H1 (cell line): ENCODE measurements around the gene FARS2. TPM values are rescaled to one million over a fixed set of nuclear protein-coding genes. Genes with fewer than 3 reads are reported as not detected.

Experiments used
- CTCF ChIA-PET: fragments of 300-600 bp; sonication (Branson Sonifier 250); formaldehyde crosslinking; loops from one replicate; lab custom pipeline; 2021; ENCODE audit not compliant: partially characterized antibody; lab: Charles Lee
- POLR2A ChIA-PET: fragments of 300-600 bp; sonication (Branson Sonifier 250); formaldehyde crosslinking; loops from one replicate; lab custom pipeline; 2021; ENCODE audit warnings: inconsistent platforms; ENCODE audit not compliant: partially characterized antibody; lab: Charles Lee
- DNase-seq, 2 experiments: peaks; one replicate each; pipeline versions ENCODE4 v3.0.0 to v3.0.0-alpha.2; 2010 to 2022; ENCODE audit warnings: low spot score in 2 of 2, low read depth in 1 of 2, mixed read lengths in 1 of 2
- FAIRE-seq: peaks from 2 replicates; lab custom pipeline; 2011; peaks lifted over from hg19 to GRCh38; lab: Jason Lieb, UNC
- H2AFZ ChIP-seq: 2 replicates; pipeline ENCODE4 v1.8.1; 2012; ENCODE audit warnings: low read length, inconsistent platforms
- H2AK5ac ChIP-seq: 2 replicates; pipeline ENCODE4 v1.6.1; 2013; ENCODE audit warnings: low read depth, low read length
- H2BK120ac ChIP-seq: replicated peaks from 2 replicates; pipeline ENCODE3; 2013; ENCODE audit warnings: low read depth, low read length, inconsistent platforms
- H2BK12ac ChIP-seq: 2 replicates; pipeline ENCODE4 v1.6.1; 2013; ENCODE audit warnings: low read depth, low read length
- H2BK15ac ChIP-seq: 2 replicates; pipeline ENCODE4 v1.6.1; 2013; ENCODE audit warnings: low read length
- H2BK20ac ChIP-seq: 2 replicates; pipeline ENCODE4 v1.6.1; 2013; ENCODE audit warnings: low read length
- H2BK5ac ChIP-seq: 2 replicates; pipeline ENCODE4 v1.6.1; 2013; ENCODE audit warnings: low read depth, low read length
- H3K14ac ChIP-seq: 2 replicates; pipeline ENCODE4 v1.6.1; 2013; ENCODE audit warnings: inconsistent platforms; ENCODE audit not compliant: insufficient read length
- H3K18ac ChIP-seq: 2 replicates; pipeline ENCODE4 v1.6.1; 2013; ENCODE audit warnings: low read length; ENCODE audit errors: extremely low read depth
- H3K23ac ChIP-seq: 2 replicates; pipeline ENCODE4 v1.6.1; 2013; ENCODE audit warnings: inconsistent platforms; ENCODE audit not compliant: insufficient read length
- H3K23me2 ChIP-seq: 2 replicates; pipeline ENCODE4 v1.6.1; 2013; ENCODE audit warnings: low read depth, low read length
- H3K27ac ChIP-seq: 2 replicates; pipeline ENCODE4 v1.6.1; 2011; ENCODE audit warnings: low read depth, low read length, inconsistent platforms
- H3K27me3 ChIP-seq, 4 experiments: replicated peaks in 1 of 4; 1 replicate in 1 of 4; 2 replicates in 3 of 4; pipeline versions ENCODE4 v1.6.1 to v1.8.1; 2011 to 2013; ENCODE audit warnings: low read length in 3 of 4, mild to moderate bottlenecking in 3 of 4, inconsistent platforms in 2 of 4, mixed read lengths in 2 of 4, moderate library complexity in 1 of 4; ENCODE audit not compliant: control insufficient read depth in 3 of 4, insufficient read depth in 3 of 4; ENCODE audit errors: extremely low read depth in 1 of 4
- H3K36me3 ChIP-seq, 4 experiments: 2 replicates each; pipeline versions ENCODE4 v1.6.1 to v1.8.1; 2011 to 2013; ENCODE audit warnings: mild to moderate bottlenecking in 4 of 4, low read length in 3 of 4, moderate library complexity in 2 of 4, control low read depth in 1 of 4, inconsistent platforms in 1 of 4; ENCODE audit not compliant: insufficient read depth in 4 of 4, control insufficient read depth in 2 of 4
- H3K4ac ChIP-seq: replicated peaks from 2 replicates; pipeline ENCODE3; 2013; ENCODE audit warnings: low read length, low read depth, mixed read lengths, inconsistent platforms; ENCODE audit not compliant: insufficient read length
- H3K4me1 ChIP-seq, 4 experiments: replicated peaks in 1 of 4; 1 replicate in 1 of 4; 2 replicates in 3 of 4; pipeline versions ENCODE4 v1.6.1 to v1.8.1; 2011 to 2013; ENCODE audit warnings: low read length in 3 of 4, inconsistent platforms in 2 of 4, mixed read lengths in 1 of 4; ENCODE audit not compliant: insufficient read depth in 4 of 4, control insufficient read depth in 3 of 4
- H3K4me2 ChIP-seq, 2 experiments: 2 replicates each; pipeline versions ENCODE4 v1.6.1 to v1.8.1; 2011 to 2013; ENCODE audit warnings: low read depth in 2 of 2, low read length in 2 of 2, control low read depth in 1 of 2, inconsistent platforms in 1 of 2, mild to moderate bottlenecking in 1 of 2; ENCODE audit not compliant: insufficient read depth in 1 of 2
- H3K4me3 ChIP-seq, 4 experiments: fragments of 200-600, 300-600 bp in 1 of 4; sonication (generic), shearing (Covaris generic), sonication (Bioruptor Twin) in 1 of 4; 2 replicates each; pipeline versions ENCODE4 v1.5.1 to v1.8.1; 2011 to 2016; ENCODE audit warnings: low read length in 4 of 4, low read depth in 3 of 4, control low read depth in 2 of 4, inconsistent platforms in 2 of 4, mild to moderate bottlenecking in 2 of 4, mixed read lengths in 1 of 4, moderate library complexity in 1 of 4; ENCODE audit not compliant: insufficient read depth in 2 of 4; ENCODE audit errors: extremely low read depth in 1 of 4
- H3K56ac ChIP-seq: replicated peaks from 2 replicates; pipeline ENCODE3; 2013; ENCODE audit warnings: low read depth, mild to moderate bottlenecking, mixed read lengths, low read length, inconsistent platforms; ENCODE audit not compliant: insufficient read length
- H3K79me1 ChIP-seq: 2 replicates; pipeline ENCODE4 v1.6.1; 2013; ENCODE audit warnings: low read depth, low read length, control low read depth
- H3K79me2 ChIP-seq, 2 experiments: 2 replicates each; pipeline versions ENCODE4 v1.6.1 to v1.8.1; 2012 to 2013; ENCODE audit warnings: low read length in 2 of 2, mild to moderate bottlenecking in 2 of 2, inconsistent platforms in 1 of 2; ENCODE audit not compliant: insufficient read depth in 2 of 2, control insufficient read depth in 1 of 2
- H3K9ac ChIP-seq, 4 experiments: replicated peaks in 1 of 4; 1 replicate in 1 of 4; 2 replicates in 3 of 4; pipeline versions ENCODE4 v1.6.1 to v1.8.1; 2011 to 2013; ENCODE audit warnings: low read depth in 3 of 4, low read length in 3 of 4, control low read depth in 2 of 4, mild to moderate bottlenecking in 2 of 4, moderate library complexity in 2 of 4, inconsistent platforms in 1 of 4; ENCODE audit errors: extremely low read depth in 1 of 4
- H3K9me3 ChIP-seq, 2 experiments: 2 replicates each; pipeline versions ENCODE4 v1.6.1 to v1.8.1; 2012 to 2013; ENCODE audit warnings: mild to moderate bottlenecking in 2 of 2, moderate library complexity in 2 of 2, control low read depth in 1 of 2, inconsistent platforms in 1 of 2, low read depth in 1 of 2, low read length in 1 of 2, mixed read lengths in 1 of 2; ENCODE audit not compliant: insufficient read depth in 2 of 2
- H4K20me1 ChIP-seq, 2 experiments: replicated peaks in 1 of 2; 2 replicates each; pipeline versions ENCODE3 to v1.8.1; 2011 to 2013; ENCODE audit warnings: inconsistent platforms in 2 of 2, low read length in 2 of 2, mild to moderate bottlenecking in 1 of 2; ENCODE audit not compliant: insufficient read depth in 2 of 2, control insufficient read depth in 1 of 2
- H4K5ac ChIP-seq: 2 replicates; pipeline ENCODE4 v1.6.1; 2013; ENCODE audit warnings: low read length, low read depth, mixed read lengths, inconsistent platforms; ENCODE audit not compliant: insufficient read length
- H4K8ac ChIP-seq: 2 replicates; pipeline ENCODE4 v1.8.0; 2013; ENCODE audit warnings: mild to moderate bottlenecking, moderate library complexity, low read length, inconsistent platforms; ENCODE audit not compliant: insufficient read depth; ENCODE audit errors: extremely low read depth
- H4K91ac ChIP-seq: replicated peaks from 2 replicates; pipeline ENCODE3; 2013; ENCODE audit warnings: low read length, mixed read lengths, inconsistent platforms; ENCODE audit not compliant: insufficient read length
- SIRT6 ChIP-seq: IDR thresholded peaks from one replicate; pipeline ENCODE4 v1.7.1; 2012; ENCODE audit warnings: low read length, inconsistent platforms
- WGBS, 2 experiments: shearing (Covaris generic) in 1 of 2; methylation state at CpG; one replicate each; pipeline versions ENCODE4 v1.1.6 to v1.1.7; 2013 to 2015; ENCODE audit warnings: low lambda C conversion rate in 2 of 2, mixed read lengths in 2 of 2, inconsistent platforms in 1 of 2, low coverage in 1 of 2, missing lambda C conversion rate in 1 of 2; ENCODE audit not compliant: insufficient replicate concordance in 2 of 2, insufficient coverage in 1 of 2, insufficient read length in 1 of 2; ENCODE audit errors: extremely low coverage in 1 of 2, missing lambda C conversion rate in 1 of 2; 5-methylcytosine and 5-hydroxymethylcytosine counted together
- polyA plus RNA-seq, 7 experiments: library from polyadenylated mRNA; depleted of rRNA in 3 of 7; stranded (reverse) in 5 of 7; unstranded in 2 of 7; fragments of >200 nt in 5 of 7; fragments of 200-250 nt in 2 of 7; gene quantifications; 1 replicate in 5 of 7; 2 replicates in 1 of 7; 4 replicates in 1 of 7; pipeline versions ENCODE4 v1.2.1 to v1.2.3, GENCODE V29; 2011 to 2013; ENCODE audit warnings: missing spikeins in 2 of 7, mixed read lengths in 2 of 7
- total RNA-seq: library from RNA; stranded (reverse); fragmentation: NEBNext Ultra II Directional; extraction: Animal tissue kit (Norgen Biotek cat#: 25700); gene quantifications from 2 replicates; pipeline ENCODE4 v1.2.1, GENCODE V29; 2021

Gene FARS2
- total and polyA plus RNA-seq, 2 of the 8 experiments (the other 6 are each of a cell fraction or from before 2014, with no cell fraction given): 11.7 to 14.4 TPM

- no peak overlapping the region for H3K4me3 ChIP-seq
- no peak overlapping the region for H2AFZ ChIP-seq
- FAIRE-seq: no peak
- peaks cover 0 to 13% (median 6%) of the 10 kb centered on the region in 4 experiments; a peak in 5 of 7 replicates for H3K4me1 ChIP-seq
- H3K56ac ChIP-seq: no peak overlapping the region
- no peak overlapping the region for H3K18ac ChIP-seq
- no peak overlapping the region for H4K91ac ChIP-seq
- CTCF ChIA-PET: interaction anchor here (0.7 to 1.2 kb wide), 3 partner anchors 10 to 192 kb away, joined by 3 to 4 read pairs (median 3); no protein-coding TSS in a partner anchor
- H2BK20ac ChIP-seq: no peak overlapping the region
- H3K36me3 ChIP-seq: no peaks in the 10 kb centered on the region
- no peak for DNase-seq
- H3K23me2 ChIP-seq: no peaks in the 10 kb centered on the region
- H3K27me3 ChIP-seq: no peaks in the 10 kb centered on the region
- no peak overlapping the region for H2BK120ac ChIP-seq
- no peak overlapping the region for H3K14ac ChIP-seq
- H3K9me3 ChIP-seq: no peaks in the 10 kb centered on the region
- H2BK12ac ChIP-seq: no peak overlapping the region; the same call in 1 of the 2 replicates
- no peak overlapping the region for H3K4me2 ChIP-seq
- H4K5ac ChIP-seq: no peak overlapping the region
- H3K4ac ChIP-seq: no peak overlapping the region
- H3K79me1 ChIP-seq: no peaks in the 10 kb centered on the region
- H3K79me2 ChIP-seq: no peaks in the 10 kb centered on the region
- no peak overlapping the region for H3K9ac ChIP-seq
- TF ChIP-seq SIRT6: no peak
- no peak overlapping the region for H2BK15ac ChIP-seq
- H3K23ac ChIP-seq: no peak overlapping the region
- no peak overlapping the region for H2BK5ac ChIP-seq
- H4K8ac ChIP-seq: no peak overlapping the region
- H2AK5ac ChIP-seq: no peak overlapping the region
- no peaks in the 10 kb centered on the region for H4K20me1 ChIP-seq
- no peak overlapping the region for H3K27ac ChIP-seq
- 89% methylated on average over 2 of the region's 2 CpGs; no CpG with 5 or more reads in 1 of the 2 experiments for WGBS, 2 experiments
- POLR2A ChIA-PET: no interaction called here
These were observed 402.4 kb downstream of the FARS2 start for GRCh38 chr6:5663739-5664138.
